Stimulated activated CD4-positive, alpha-beta T cell treated with anti-CD3 and anti-CD28 coated beads, Interleukin-1b, Interleukin-23, amount 100 ng/mL, for 4 hours (primary cell): ENCODE results near the gene DCBLD1.

Experiments
- DNase-seq, 2 donors: peaks; one replicate each; pipeline ENCODE4 v3.0.0-alpha.2; 2020; ENCODE audit warnings: low read depth in 2 of 2

The DCBLD1 gene

DNA sequence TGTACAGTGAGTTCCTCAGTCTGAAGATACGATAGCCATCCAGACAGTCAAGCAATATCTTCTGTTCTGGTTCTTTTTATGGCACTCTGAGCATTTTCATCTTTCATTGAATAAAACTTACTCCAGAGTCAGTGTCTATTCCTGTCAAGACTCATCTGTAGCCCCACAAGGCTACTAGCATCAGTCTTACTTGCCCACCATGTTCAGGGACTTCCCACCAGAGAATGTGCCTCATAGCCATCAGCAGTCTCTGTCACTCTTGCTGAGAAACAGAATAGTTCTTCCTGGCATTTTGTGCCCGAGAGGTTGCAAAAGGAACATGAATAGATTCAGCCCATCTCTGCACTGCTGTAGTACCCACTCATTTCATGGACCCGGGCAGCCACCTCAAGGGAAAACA lies 12.7 kb upstream of the DCBLD1 start:
- no peak for DNase-seq

DNA sequence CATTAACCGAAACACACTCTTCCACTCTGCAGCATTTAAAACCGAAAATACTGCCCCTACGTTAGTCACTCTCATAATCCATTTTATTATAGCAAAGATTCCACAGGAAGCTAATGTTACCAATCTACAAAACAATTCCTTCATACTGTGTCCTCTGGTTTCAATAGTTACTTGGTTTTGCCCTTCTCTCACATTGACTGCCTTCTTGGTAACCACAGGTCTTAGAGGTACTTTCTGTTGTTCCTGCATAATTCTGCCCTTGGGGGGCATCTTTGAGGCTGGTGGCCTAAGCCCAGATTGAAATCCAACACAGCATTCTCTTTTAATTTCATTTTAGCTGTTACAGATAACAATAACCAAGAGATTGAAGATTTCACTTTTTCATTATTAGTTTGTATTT lies 9.8 kb upstream of the DCBLD1 start:
- no peak for DNase-seq

DNA sequence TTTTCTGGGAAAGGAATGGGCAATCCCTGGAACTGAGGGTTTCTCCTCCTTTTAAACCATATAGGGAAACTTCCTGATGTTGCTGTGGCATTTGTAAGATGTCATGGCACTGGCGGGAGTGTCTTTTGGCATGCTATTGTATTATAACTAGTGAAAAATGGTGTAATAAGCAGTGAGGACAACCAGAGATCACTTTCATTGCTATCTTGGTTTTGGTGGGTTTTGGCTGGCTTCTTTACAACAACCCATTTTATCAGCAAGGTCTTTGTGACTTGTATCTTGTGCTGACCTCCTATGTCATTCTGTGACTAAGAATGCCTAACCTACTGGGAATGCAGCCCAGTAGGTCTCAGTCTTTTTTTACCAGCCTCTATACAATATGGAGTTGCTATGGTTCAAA lies 9.1 kb upstream of the DCBLD1 start:
- no peak for DNase-seq

GRCh38 chr6:117477988-117478852 lies 4.3 kb upstream of the DCBLD1 start:
- DNase-seq: no peak

GRCh38 chr6:117478853-117479231 lies 3.6 kb upstream of the DCBLD1 start:
- DNase-seq: no peak

GRCh38 chr6:117480651-117481050 lies 1.8 kb upstream of the DCBLD1 start:
- no peak for DNase-seq

GRCh38 chr6:117481278-117481925 lies 1.1 kb upstream of the DCBLD1 start:
- peak in 1 of 2 donors; percentile 28 for DNase-seq

GRCh38 chr6:117481926-117482239 lies 591 bp upstream of the DCBLD1 start:
- no peak for DNase-seq

GRCh38 chr6:117483004-117483644 lies 650 bp downstream of the DCBLD1 start:
- peak in 1 of 2 donors; percentile 16 for DNase-seq

DNA sequence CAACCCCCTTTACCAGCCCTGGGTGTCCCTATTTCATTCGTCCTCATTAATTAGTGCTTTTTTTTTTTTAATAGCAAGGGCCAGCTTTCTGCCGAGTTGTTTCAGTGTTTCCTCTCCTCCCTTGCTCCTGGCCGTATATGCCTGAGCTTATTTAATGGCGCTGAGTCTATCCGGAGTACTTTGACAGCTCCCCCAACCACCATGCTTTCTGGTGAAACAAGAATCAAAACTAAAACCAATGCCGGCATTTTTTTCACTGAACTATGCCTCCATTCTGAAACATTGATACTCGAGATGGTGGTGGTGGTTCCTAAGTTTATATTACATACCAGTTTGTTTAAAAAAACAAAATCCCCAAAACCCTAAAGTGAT lies 1.2 kb downstream of the DCBLD1 start:
- no peak for DNase-seq

DNA sequence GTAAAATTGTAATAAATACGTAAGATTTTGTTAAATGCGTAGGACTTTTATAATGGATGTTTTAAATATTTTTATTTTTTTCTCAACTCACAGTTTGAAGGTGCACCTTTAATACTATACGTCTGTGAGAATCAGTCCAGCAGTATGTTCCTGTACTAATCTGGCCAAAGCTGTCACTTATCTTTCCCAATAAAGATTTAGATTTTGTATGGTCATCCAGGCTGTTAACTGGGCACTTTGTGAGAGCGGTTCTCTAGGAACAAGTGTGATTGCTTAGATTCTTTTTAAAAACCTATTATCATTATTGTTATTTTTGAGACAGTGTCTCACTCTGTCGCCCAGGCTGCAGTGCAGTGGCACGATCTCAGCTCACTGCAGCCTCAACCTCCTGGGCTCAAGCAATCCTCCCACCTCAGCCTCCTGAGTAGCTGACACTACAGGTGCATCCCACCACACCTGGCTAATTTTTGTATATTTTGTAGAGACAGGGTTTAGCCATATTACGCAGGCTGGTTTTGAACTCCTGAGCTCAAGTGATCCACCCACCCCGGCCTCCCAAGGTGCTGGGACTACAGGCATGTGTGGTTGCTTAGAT lies 1.7 kb downstream of the DCBLD1 start:
- no peak for DNase-seq

- no peak for DNase-seq
Measured at GRCh38 chr6:117485433-117485832, 3.0 kb downstream of the DCBLD1 start.

DNA sequence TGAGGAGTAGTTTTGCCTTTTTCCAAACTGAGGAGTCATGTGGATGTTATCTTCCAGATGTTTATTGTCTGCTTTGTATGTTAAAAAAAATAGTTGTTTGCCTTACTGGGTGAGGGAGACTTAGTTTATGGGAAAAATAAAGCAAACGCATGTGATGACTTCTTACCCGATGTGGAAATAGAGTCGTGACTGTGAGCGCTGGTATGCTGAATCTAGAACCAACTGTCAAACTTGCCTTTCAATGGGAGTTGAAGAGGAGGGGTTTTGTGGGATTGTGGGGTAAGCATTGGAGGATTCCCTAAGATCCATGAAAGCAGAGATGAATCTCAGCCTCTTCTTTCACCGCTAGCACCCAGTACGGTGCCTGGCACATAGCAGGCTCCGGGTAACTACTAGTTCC lies 5.3 kb downstream of the DCBLD1 start:
- no peak for DNase-seq

DNA sequence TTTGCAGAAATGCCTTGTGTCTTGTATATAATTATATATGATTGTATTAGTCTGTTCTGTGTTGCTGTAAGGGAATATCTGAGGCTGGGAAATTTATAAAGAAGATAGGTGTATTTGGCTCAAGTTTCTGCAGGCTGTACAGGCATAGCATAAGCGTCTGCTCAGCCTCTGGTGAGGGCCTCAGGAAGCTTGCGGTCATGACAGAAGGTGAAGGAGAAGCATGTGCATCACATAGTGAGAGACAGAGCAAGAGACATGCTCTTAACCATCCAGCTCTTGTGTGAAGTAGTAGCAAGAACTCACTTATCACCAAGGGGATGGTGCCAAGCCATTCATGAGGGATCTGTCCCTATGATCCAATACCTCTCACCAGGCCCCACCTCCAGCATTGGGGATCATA lies 6.5 kb downstream of the DCBLD1 start:
- DNase-seq: no peak

- DNase-seq: no peak
Measured at GRCh38 chr6:117491916-117492315, 9.4 kb downstream of the DCBLD1 start.

GRCh38 chr6:117493470-117493869 lies 11.0 kb downstream of the DCBLD1 start:
- no peak for DNase-seq

DNA sequence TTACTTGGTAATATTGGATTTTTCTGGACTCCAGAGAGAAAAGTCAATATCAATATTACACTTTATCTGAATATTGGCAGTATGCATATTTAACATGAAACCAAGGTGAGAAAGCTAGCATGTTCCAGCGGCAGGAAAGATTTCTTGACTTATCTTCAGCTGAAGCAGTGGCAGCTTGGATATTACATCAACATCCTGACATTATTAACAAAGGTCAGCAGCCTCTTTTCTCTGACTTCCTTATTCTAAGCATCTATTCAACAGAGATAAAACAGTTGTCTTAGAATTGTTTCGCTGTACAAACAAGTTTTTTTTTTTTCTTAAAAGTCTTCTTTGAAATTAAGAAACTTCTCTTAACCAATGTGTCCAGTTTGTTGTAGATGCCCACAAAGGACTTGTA lies 11.8 kb downstream of the DCBLD1 start:
- no peak for DNase-seq

DNA sequence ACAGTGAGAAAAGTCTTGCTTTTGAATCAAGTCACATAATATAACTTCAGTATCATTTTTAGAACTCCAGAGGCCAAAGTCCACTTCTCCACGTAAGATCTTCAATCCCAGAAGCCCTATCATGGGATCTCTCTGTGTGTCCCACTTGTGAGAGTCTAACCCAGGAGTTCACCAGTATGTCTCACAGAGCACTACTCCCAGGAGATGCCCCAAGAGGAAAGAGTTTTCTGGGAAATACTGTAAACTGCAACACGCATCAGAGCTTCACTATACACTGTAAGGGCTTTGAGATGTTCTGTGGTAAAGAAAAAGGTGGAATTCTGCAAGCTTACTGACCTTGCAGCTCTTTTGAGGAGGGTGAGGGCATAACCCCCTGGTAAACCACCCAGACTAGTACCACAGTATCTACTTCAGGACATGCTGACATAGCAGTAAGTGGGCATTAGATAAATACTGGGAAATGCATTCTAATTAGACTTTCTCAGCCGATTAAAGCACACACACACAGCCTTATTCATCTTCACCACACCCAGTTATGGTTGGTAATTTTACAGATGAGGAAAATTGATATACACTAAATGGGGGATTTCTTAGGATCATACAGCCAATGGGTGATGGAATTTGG lies 12.3 kb downstream of the DCBLD1 start:
- no peak for DNase-seq

GRCh38 chr6:117495425-117495824 lies 13.0 kb downstream of the DCBLD1 start:
- DNase-seq: no peak

DNA sequence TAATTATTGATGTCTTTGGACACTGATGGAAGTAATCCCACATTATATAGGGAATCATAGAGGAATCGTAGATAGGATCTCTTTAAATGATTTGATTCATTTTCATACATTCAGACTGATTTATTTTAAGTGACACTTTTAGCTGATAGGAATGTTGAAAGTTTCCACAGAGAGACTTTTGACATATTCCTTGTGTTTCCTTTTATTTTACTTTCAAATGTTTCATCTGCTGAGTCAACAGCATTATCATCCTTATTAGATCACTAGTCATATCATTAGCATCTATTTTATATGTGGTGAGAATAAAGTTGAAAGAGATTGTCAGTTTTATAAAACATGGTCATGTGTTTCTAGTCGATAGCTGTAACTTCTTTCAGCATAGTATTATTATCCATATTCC lies 13.4 kb downstream of the DCBLD1 start:
- no peak for DNase-seq

DNA sequence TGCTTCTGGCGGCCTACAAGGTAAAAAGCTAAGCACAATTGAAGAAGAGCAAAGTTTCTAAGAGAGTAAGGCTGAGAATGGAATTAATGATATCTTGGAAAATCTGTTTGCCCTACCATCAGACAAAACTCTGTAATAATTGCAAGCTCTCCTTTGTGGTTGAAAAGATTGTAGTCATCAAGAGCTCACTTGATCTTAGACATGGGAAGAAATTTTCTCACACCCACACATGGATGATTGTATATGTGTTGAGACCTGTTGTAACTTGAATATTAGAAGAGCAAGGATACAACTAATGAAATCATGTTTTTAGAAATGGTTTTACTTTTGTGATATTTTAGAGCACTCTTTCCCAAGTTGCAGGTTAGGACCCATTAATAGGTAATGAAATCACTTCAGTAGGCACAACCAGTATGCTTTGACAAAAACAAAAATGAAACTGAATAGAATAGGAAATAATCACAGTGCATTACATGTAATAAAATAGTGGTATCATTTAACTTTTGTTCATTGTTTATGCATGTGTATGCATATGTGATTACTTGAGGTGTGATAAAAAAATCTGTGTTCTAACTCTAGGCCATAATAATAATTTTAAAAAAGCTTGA lies 14.0 kb downstream of the DCBLD1 start:
- DNase-seq: no peak

GRCh38 chr6:117497237-117497636 lies 14.8 kb downstream of the DCBLD1 start:
- no peak for DNase-seq
